GM13977 (cell line): ENCODE results near the gene LRIT3.

Experiments used
- DNase-seq: peaks from one replicate; pipeline ENCODE4 v3.0.0; 2012; ENCODE audit warnings: low spot score
- CTCF ChIP-seq: IDR thresholded peaks from 2 replicates; pipeline ENCODE4 v1.5.1; 2012; ENCODE audit warnings: mild to moderate bottlenecking, control low read depth; ENCODE audit not compliant: insufficient read depth; ENCODE audit errors: extremely low read depth, missing control alignments
- in situ Hi-C: fragments of 300-500 bp; cut with MboI; formaldehyde crosslinking; loops from one replicate; pipeline ENCODE4 v1.12.0; 2022; ENCODE audit warnings: low sequenced_read_pairs, low pct_unique_long_range_greater_than_20kb, mixed read lengths, inconsistent platforms; ENCODE audit not compliant: unreplicated experiment

The LRIT3 gene

GRCh38 chr4:109914322-109914721 is 66.4 kb downstream of the LRIT3 start:
- in situ Hi-C loops: no loop called here
- no peak for DNase-seq
- no peak for TF ChIP-seq CTCF

DNA sequence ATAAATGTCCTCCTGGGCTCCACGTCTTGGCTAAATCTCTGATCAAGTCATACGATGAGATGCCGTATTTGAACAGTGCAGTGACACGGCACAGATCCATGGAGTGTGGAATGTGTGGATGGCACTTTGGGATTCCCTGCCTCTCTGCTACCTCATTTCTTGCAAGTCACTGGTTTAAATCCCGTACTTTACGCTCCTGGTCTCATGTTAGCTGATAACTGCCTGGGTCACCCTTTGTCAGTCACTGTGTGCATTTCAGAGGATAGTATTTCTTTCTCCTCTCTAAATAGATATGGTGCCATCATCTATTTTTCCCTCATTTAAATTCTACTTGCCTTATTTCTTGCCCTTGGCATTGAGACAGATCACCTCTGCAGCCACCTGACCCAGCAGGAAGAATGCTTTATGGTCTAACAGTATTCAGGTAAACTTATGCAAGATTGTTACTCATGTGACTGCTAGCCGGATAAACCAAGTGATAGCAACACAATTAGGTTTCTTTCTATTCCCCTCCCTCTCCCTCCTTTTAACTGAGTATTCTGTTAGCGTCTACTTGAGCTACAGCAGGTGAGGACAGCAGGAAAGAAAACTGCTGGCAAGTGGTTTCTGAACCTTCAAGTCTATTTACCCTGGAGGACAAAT is 67.6 kb downstream of the LRIT3 start:
- in situ Hi-C loops: no loop called here
- DNase-seq: no peak
- no peak for TF ChIP-seq CTCF

GRCh38 chr4:109916027-109916409 is 68.1 kb downstream of the LRIT3 start:
- no peak for DNase-seq
- no peak for TF ChIP-seq CTCF
- in situ Hi-C loops: no loop called here

DNA sequence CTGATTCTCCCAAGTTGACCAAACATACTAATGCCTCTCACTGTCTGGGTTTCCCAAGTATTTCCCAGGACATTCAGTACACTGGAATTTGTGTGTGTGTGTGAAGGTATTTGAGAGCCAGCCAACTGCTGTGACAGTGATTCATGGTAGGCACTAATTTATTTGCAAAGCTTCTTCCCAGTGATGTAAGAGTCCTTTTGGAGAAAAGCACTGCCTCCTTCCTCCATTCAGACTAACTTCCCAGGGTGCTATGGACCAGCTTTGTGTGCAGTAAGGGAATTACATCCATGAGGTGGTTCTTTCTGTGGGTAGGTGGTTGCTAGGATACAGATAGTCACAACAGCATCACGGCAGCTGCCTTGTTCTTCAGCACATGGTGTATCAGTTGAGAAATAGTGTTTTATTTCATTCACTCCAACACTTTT is 73.5 kb downstream of the LRIT3 start:
- no peak for TF ChIP-seq CTCF
- DNase-seq: no peak
- in situ Hi-C loops: no loop called here
